ENCODE measurements around the gene SHOC2.
A peak's percentile ranks its signal among the peaks of the same experiment; 100 is the strongest.

The SHOC2 gene

DNA sequence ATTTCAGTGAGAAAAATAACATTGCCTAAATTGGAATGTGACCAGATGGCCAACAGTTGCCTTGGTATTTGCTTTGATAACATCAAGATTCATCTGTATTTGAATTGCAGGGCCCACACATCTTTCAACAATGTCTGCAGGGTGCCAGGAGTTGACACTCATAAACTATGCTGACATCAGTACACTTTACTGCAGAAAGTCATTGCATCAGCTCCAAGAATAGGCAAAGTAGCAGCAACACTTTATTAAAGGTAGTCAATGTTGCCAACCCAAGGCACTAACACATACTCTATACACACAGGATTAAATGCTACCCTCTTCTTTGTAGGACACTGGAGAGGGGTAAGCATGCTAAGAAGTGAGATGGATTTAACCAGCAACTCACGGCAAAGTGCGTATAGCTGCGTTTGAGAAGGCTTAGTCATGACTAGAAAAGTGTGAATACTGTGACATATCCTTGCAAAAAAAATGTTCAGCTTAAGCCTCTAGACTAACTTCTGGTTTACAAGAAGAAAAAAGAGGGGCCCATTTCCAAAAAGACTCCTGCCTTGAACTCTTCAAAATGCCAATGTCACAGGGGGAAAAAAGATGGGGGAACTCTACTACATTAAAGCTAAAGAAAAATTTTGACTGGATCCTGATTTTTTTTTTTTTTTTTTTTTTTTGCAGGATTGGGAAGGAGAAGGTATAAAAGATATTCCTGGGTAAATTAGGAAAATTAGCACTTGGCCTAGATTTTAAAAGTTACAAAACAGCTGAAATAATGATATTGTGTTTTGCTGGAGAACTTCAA is 2.7 kb upstream of the SHOC2 start:
- TF ChIP-seq, protein P1, sequence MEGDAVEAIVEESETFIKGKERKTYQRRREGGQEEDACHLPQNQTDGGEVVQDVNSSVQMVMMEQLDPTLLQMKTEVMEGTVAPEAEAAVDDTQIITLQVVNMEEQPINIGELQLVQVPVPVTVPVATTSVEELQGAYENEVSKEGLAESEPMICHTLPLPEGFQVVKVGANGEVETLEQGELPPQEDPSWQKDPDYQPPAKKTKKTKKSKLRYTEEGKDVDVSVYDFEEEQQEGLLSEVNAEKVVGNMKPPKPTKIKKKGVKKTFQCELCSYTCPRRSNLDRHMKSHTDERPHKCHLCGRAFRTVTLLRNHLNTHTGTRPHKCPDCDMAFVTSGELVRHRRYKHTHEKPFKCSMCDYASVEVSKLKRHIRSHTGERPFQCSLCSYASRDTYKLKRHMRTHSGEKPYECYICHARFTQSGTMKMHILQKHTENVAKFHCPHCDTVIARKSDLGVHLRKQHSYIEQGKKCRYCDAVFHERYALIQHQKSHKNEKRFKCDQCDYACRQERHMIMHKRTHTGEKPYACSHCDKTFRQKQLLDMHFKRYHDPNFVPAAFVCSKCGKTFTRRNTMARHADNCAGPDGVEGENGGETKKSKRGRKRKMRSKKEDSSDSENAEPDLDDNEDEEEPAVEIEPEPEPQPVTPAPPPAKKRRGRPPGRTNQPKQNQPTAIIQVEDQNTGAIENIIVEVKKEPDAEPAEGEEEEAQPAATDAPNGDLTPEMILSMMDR (IDR thresholded peaks at IDR 0.05; ENCODE audit: insufficient read depth, low read depth, low read length, missing control alignments): no peak
- H3K4me3 ChIP-seq (ENCODE audit: low read depth, low read length): no peak overlapping the region
- DNase-seq (ENCODE audit: low read depth): no peak

DNA sequence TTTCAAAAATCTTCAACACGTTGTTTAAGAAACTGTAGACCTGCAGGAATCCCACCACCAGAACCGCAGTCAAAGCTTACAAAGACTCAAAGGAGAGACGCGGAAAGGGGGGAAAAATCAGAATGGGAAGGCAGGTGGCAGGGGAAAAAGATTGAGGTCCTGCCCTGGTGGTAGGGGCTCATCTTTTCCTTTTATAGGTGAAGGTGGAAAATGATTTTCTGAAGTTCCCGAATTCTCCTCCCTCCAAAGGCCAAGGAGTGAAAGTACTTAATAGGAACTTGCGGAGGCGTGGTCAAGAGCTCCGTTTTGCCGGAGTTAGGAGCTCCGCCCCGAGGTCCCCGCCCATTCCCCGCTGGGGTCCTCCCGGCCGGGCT is 1.1 kb upstream of the SHOC2 start:
- no peak for DNase-seq (ENCODE audit: low read depth)
- TF ChIP-seq, protein P1 (IDR thresholded peaks at IDR 0.05; ENCODE audit: insufficient read depth, low read depth, low read length, missing control alignments): no peak
- peak overlapping the region; percentile 96 for H3K4me3 ChIP-seq (ENCODE audit: low read depth, low read length)

DNA sequence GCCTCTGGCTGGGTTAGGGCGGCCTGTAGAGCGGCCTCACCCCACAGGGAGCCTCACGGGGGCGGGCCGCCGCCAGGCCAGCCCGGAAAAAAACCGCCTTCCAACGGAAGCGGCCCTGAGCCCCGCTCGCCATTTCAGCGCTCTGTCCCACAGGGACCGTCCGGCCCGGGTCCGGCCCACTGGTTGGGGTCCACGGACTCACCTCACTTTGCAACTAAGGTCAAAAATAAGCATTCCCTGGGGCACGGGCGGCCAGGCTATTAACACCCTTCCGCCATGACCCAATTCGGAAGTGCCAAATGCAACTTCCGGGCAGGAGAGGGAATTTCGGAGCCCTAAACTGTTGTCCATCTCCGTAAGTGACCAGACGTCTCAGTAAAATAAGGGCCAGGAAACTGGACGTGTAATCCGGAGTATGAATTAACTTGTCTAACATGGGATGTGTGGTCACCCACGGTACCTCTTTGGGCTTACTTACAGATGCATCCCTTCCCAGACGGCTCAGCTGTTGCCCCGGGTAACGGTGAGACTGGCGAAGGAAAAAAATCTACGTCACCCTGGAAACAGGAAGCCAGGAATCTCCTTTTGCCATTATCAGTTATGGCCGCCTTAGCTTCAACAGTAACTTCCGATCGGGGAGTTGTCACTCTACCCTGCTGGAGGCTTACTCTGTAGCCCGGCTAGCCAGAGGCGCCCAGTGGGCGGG is 608 bp upstream of the SHOC2 start, which contains the start of gene BBIP1:
BBIP1 (minus strand) TSS at position 538 of the 706 bp plus-strand sequence. CDS start 1,023 bp downstream, outside the sequence.
- TF ChIP-seq, protein P1 (IDR thresholded peaks at IDR 0.05; ENCODE audit: insufficient read depth, low read depth, low read length, missing control alignments): no peak
- peak within 1 kb of the TSS; percentile 96 for H3K4me3 ChIP-seq (ENCODE audit: low read depth, low read length)
- DNase-seq (ENCODE audit: low read depth): peak; percentile 96

DNA sequence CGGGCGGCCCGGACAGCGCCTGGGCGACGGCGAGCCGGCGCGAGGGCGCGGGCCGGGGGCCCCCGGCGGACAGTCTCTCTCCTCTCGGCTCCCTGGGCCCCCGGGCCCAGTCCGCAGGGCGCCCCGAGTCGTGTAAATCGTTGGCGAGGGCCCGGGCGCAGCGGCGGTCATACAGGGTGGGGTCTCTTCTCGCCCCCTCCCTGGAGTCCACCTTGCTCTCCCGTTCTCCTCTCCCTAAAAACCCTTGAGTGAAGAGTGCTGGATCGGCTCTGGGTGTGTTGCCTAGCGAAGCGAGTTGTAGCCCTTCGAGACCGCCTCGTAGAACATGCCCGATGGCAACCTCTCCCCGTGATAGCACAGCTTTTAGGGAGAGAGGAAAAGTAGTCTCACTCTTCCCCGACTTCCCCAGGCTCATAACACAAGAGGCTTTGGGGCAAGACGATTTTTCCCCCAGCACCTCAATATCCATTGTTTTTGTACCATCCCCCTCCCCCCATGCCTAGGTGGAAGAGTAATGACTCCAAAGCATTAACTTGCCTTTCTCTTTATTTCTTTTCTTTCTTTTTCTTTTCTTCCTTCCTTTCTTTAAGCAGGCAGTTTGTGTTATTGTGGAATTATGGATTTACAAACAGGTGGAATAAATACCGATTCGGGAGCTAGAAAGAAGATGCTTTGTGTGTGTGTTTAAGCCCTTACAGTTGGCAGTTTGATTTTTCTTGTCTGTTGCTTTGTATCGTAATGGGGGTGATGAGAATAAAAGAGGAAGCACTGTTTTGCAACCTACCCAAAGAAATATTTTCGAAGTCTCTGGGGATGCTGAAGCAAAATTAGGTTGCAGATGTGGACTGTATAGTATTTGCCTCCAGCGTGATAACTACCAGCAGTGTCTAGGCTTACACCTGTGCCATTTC is 822 bp downstream of the SHOC2 start:
- TF ChIP-seq, protein P1 (IDR thresholded peaks at IDR 0.05; ENCODE audit: insufficient read depth, low read depth, low read length, missing control alignments): no peak
- H3K4me3 ChIP-seq (ENCODE audit: low read depth, low read length): peak overlapping the region; percentile 56
- DNase-seq (ENCODE audit: low read depth): peak; percentile 87

DNA sequence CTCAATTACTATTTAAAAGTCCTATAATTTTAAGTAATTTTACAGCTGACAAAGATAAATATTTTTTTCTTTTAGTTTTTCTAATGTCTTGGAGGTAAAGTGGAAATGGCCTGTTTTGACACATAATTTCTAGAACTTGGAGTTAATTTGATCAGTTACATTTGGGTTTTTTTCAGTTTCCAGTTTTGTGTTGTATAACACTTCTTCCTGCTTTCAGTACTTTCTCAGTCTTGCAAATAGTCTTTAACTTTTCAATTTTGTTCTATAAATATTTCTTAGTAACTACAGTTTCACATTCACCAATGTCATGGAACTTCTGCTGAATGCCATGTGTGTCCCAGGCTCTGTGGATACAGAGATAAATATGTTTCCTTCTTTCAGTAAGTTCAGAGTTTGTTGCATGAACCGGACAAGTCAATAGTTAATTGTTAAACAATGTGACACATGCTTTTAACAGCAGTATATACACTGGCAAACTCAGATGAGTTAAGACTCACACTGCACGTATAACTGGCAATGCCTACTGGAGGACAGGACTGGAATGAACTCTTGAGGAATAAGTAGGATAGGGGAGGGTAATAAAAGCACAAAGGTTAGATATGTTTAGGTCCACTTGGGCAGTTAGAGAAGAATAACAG is 4.6 kb downstream of the SHOC2 start:
- DNase-seq (ENCODE audit: low read depth): peak; percentile 64
- TF ChIP-seq, protein P1 (IDR thresholded peaks at IDR 0.05; ENCODE audit: insufficient read depth, low read depth, low read length, missing control alignments): no peak

DNA sequence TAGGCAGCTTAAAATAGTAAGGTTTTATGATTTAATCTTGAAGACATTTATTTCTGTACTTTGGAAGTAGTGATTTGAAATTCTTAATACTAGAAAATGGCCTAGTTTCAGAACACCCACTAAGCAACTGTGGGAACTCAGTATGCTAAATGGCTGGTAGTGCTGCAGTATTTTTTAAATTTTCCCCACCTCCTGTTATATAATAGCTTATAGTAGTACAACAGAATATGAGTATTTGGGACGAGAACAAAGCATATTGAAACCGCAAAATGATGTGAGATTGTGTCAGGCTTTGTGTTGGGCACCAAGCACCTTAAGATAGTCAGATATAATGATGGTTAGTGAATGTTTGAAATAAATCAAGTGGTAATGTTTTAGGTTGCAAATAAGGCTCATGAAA is 8.1 kb downstream of the SHOC2 start:
- DNase-seq (ENCODE audit: low read depth): no peak
- no peak overlapping the region for H3K4me3 ChIP-seq (ENCODE audit: low read depth, low read length)
- TF ChIP-seq, protein P1 (IDR thresholded peaks at IDR 0.05; ENCODE audit: insufficient read depth, low read depth, low read length, missing control alignments): no peak

More for the DNA sequence above, 4.6 kb downstream of the SHOC2 start:
- peak overlapping the region; percentile 34 for H3K4me3 ChIP-seq (ENCODE audit: low read depth, low read length)

Data from GM12865 (cell line).